DOHH2 (cell line): ENCODE data around the gene MACF1.
A peak's percentile ranks its signal among the peaks of the same experiment; 100 is the strongest.

Experiments used
- H3F3A ChIP-seq: fragments of 200-600 bp; sonication (generic), shearing (Covaris generic); 2 replicates; pipeline ENCODE4 v1.6.0; 2016; ENCODE audit warnings: antibody characterized with exemption, mild to moderate bottlenecking; ENCODE audit not compliant: control insufficient read depth, insufficient read depth
- H3K27ac ChIP-seq: fragments of 200-600 bp; sonication (generic); 2 replicates; pipeline ENCODE4 v1.5.1; 2014; ENCODE audit warnings: low read depth, mild to moderate bottlenecking, low read length, moderate library complexity
- H3K27me3 ChIP-seq: fragments of 200-600 bp; sonication (generic); 2 replicates; pipeline ENCODE4 v1.6.1; 2014; ENCODE audit warnings: mild to moderate bottlenecking, low read length, mixed read lengths; ENCODE audit not compliant: control insufficient read depth
- H3K36me3 ChIP-seq: fragments of 200-600 bp; sonication (generic); 2 replicates; pipeline ENCODE4 v1.6.1; 2014; ENCODE audit warnings: mild to moderate bottlenecking, low read length, moderate library complexity, mixed read lengths; ENCODE audit not compliant: control insufficient read depth
- H3K4me1 ChIP-seq: fragments of 200-600 bp; sonication (generic); 2 replicates; pipeline ENCODE4 v1.6.1; 2014; ENCODE audit warnings: mild to moderate bottlenecking, low read length, mixed read lengths; ENCODE audit not compliant: control insufficient read depth
- H3K4me2 ChIP-seq: fragments of 200-600 bp; sonication (generic); 2 replicates; pipeline ENCODE4 v1.6.0; 2014; ENCODE audit warnings: mild to moderate bottlenecking, low read length, moderate library complexity
- H3K4me3 ChIP-seq: fragments of 200-600 bp; sonication (generic); 2 replicates; pipeline ENCODE4 v1.5.1; 2014; ENCODE audit warnings: mild to moderate bottlenecking, low read length, mixed read lengths
- H3K79me2 ChIP-seq: fragments of 200-600 bp; sonication (generic); 2 replicates; pipeline ENCODE4 v1.6.1; 2014; ENCODE audit warnings: mild to moderate bottlenecking, low read length, mixed read lengths; ENCODE audit not compliant: control insufficient read depth
- H3K9me2 ChIP-seq: fragments of 200-600 bp; sonication (generic); replicated peaks from 2 replicates; pipeline ENCODE4 v1.6.1; 2014; ENCODE audit warnings: mild to moderate bottlenecking, low read length, mixed read lengths; ENCODE audit not compliant: control insufficient read depth
- H3K9me3 ChIP-seq: fragments of 200-600 bp; sonication (generic); 2 replicates; pipeline ENCODE4 v1.6.1; 2014; ENCODE audit warnings: antibody characterized with exemption, low read length, mixed read lengths; ENCODE audit not compliant: control insufficient read depth, insufficient read depth
- H4K20me1 ChIP-seq: fragments of 200-600 bp; sonication (generic); 2 replicates; pipeline ENCODE4 v1.6.0; 2014; ENCODE audit warnings: low read depth, mild to moderate bottlenecking, antibody characterized with exemption, low read length, moderate library complexity; ENCODE audit not compliant: control insufficient read depth, insufficient read depth
- CTCF ChIP-seq: fragments of 200-600 bp; sonication (generic); IDR thresholded peaks from one replicate; pipeline ENCODE4 v1.5.1; 2014; ENCODE audit warnings: antibody characterized with exemption, mild to moderate bottlenecking, low read depth, low read length; ENCODE audit not compliant: poor library complexity, severe bottlenecking
- EZH2phosphoT487 ChIP-seq: fragments of 200-600 bp; sonication (generic); IDR thresholded peaks from 2 replicates; pipeline ENCODE4 v1.6.1; 2017; ENCODE audit warnings: borderline replicate concordance, mild to moderate bottlenecking, antibody characterized with exemption, low read length, moderate library complexity, mixed read lengths

MACF1 gene

DNA sequence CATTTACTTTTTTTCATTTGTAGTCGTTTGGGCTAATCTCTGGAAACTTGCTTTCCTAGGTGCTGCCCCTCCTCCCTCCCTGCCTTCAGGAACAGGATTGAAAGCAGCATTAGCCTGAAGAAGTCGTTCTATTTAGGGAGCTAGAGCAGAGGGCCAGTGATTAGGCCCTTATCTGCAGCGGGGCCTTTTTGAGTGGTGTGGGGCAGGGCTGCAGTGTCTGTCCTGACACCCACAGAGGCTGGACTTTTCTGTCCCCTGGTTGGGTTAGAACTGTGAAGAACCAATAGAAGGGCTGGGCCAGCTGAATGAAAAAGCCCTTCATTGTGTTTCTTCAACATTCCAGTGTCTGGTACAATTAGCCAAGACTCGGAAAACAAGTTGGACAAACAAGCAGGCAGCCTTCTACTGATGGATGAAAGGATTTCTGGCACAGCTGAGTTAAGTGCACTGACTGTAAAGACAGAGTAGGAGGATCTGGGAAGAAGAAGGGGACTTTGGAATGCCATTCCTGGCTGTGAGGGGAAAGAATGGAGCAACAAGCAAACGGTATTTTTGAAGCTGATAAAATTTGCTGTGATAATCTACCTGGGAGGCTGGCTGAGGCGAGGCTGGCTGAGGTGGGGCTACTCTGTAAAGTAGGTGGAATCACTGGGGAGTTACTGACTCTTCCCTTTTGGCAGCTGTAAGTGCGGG is 9.7 kb downstream of the MACF1 start:
- H3K27ac ChIP-seq, result peak overlapping the region; percentile 64; the same call in 1 of the 2 replicates
- TF ChIP-seq EZH2phosphoT487 (no peak), CTCF (no peak)
- H3K9me2 ChIP-seq, result no peaks in the 10 kb centered on the region
- peak overlapping the region; percentile 84 for H3K4me2 ChIP-seq
- H3K4me1 ChIP-seq, result peaks cover 45% of the 10 kb centered on the region
- H4K20me1 ChIP-seq, result no peaks in the 10 kb centered on the region
- H3K9me3 ChIP-seq, result no peaks in the 10 kb centered on the region
- no peak overlapping the region for H3K4me3 ChIP-seq
- H3K36me3 ChIP-seq, result 0 out of 2 replicates have a peak, but pooled peaks cover 1% of the 10 kb centered on the region
- H3K79me2 ChIP-seq, result peaks cover 27% of the 10 kb centered on the region
- H3F3A ChIP-seq, result peaks cover 24% of the 10 kb centered on the region
- H3K27me3 ChIP-seq, result no peaks in the 10 kb centered on the region

DNA sequence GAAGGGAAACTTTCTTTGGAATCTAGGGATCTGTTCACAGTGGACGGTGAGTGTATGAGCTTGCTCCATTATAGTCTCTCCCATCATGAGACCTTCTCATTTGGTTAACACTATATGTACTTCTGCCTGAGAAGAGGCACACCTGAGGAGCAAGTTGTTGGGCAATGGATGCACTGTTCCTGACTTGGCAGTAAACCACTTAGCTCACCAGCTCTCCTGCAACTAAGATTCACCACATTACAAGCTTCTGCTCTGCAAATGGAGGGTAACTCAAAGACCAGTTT is 10.2 kb downstream of the MACF1 start:
- Histone ChIP-seq H3K27me3 (no peaks in the 10 kb centered on the region), H3K4me3 (peak overlapping the region; percentile 73), H3F3A (peaks cover 24% of the 10 kb centered on the region), H3K27ac (peak overlapping the region; percentile 64), H4K20me1 (no peaks in the 10 kb centered on the region), H3K79me2 (peaks cover 32% of the 10 kb centered on the region), H3K4me2 (peak overlapping the region; percentile 84), H3K36me3 (0 out of 2 replicates have a peak, but pooled peaks cover 4% of the 10 kb centered on the region), H3K9me2 (no peaks in the 10 kb centered on the region), H3K4me1 (peaks cover 45% of the 10 kb centered on the region), H3K9me3 (no peaks in the 10 kb centered on the region)
- TF ChIP-seq EZH2phosphoT487 (no peak), CTCF (no peak)

DNA sequence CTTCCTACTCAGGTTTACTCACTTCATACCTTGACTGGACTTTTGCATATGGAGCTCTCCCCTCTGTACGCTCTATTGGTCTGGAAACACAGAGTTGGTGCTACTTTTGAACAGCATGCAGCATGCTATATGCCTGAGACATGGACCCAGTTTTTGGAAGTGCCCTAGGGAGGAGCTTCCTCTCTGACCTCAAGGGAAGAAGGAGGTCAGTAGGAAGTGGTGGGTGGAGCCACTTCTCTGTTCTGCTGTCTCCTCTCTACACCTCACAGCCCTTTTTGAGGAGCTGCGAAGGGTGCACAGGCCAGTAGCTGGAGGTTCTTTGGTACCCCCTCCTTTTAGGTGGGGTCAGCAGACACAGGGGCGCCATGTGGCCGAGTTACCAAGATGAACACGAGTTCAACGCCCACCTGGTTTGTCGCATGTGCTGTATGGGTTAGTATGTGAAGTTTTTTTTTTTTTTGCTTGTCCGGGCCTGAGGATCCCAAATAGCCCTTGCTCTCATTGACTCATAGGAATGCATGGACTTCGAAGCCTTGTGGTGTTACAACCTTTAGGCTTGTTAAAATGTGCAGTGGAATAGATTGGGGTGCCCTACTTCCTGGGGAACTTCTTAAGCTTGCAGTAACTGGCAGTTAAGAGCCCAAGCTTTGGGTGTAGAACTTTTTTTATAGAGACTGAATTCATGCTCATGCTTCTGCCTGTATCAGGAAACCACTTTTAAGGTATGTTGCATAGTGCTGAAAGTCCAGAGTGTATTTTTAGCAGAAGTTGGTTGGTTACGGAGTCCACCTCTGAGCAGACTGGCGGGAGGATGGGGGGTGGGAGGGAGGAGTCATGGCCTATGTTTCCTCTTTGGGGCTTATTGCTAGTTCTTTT is 10.7 kb downstream of the MACF1 start:
- peaks cover 32% of the 10 kb centered on the region for H3K79me2 ChIP-seq
- no peaks in the 10 kb centered on the region for H3K9me2 ChIP-seq
- H3K4me3 ChIP-seq, result peak overlapping the region; percentile 73
- H3F3A ChIP-seq, result peaks cover 24% of the 10 kb centered on the region
- H4K20me1 ChIP-seq, result no peaks in the 10 kb centered on the region
- TF ChIP-seq EZH2phosphoT487 (no peak), CTCF (no peak)
- H3K4me2 ChIP-seq, result peak overlapping the region; percentile 84
- H3K27me3 ChIP-seq, result no peaks in the 10 kb centered on the region
- H3K36me3 ChIP-seq, result 0 out of 2 replicates have a peak, but pooled peaks cover 4% of the 10 kb centered on the region
- peaks cover 45% of the 10 kb centered on the region for H3K4me1 ChIP-seq
- peak overlapping the region; percentile 64 for H3K27ac ChIP-seq
- H3K9me3 ChIP-seq, result no peaks in the 10 kb centered on the region
